Activated gamma-delta T cell treated with Interleukin-2 at 50 U/mL for 16 hours (primary cell): ENCODE results near the gene NOL9.
"Not testable (repeated sequence)": the region's sequence is repeated elsewhere in the genome, so short reads cannot be mapped to it uniquely, and the experiment has no call there.

Experiments used
- DNase-seq: peaks from one replicate; pipeline ENCODE4 v3.0.0-alpha.2; 2020

Gene NOL9

GRCh38 chr1:6554031-6554906 lies at the start of gene NOL9:
TSS of gene NOL9 (minus strand) at chr1:6554513. CDS start at chr1:6554502, 11 bp downstream.
- DNase-seq: peak; percentile 95

DNA sequence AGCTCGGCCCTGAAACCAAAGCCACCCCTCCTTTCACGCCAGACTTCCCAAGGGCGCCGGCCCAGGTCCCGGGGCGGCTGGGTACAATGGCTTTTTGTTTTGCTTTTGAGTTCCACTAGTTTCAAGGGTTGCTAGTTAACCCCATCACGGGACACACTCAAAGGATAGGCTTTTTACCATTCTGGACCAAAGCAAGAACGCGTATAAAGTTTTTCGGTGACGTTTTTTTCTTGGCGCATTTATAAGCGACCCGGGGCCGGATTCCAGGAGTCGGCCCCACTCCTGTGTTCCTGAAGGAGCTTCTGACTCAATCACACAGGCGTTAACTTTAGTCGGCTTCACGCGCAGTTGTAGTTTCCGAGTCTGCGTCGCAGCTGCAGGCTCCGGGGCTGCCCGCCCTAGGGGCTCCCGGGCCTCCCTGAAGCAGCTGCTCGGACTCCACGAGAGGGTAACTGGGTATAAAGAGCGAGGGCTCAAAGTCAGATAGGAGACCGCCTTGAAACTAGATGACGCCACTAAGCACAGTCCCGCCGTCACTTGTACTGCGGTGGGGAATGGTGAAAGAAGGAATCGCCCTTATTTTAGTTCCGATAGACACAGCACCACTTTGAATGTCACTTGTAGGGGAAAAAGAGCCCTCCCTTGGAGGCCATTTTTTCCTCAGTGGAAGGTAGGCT lies 49.1 kb upstream of the NOL9 start:
- DNase-seq: peak; percentile 44

- peak; percentile 85 for DNase-seq
Observed at GRCh38 chr1:6602669-6603237, 48.4 kb upstream of the NOL9 start, which contains the start of gene KLHL21. TSS of gene KLHL21 (minus strand) at chr1:6602869. CDS start at chr1:6602817, 52 bp downstream.

- no peak for DNase-seq
Observed at GRCh38 chr1:6601923-6602668, 47.8 kb upstream of the NOL9 start.

DNA sequence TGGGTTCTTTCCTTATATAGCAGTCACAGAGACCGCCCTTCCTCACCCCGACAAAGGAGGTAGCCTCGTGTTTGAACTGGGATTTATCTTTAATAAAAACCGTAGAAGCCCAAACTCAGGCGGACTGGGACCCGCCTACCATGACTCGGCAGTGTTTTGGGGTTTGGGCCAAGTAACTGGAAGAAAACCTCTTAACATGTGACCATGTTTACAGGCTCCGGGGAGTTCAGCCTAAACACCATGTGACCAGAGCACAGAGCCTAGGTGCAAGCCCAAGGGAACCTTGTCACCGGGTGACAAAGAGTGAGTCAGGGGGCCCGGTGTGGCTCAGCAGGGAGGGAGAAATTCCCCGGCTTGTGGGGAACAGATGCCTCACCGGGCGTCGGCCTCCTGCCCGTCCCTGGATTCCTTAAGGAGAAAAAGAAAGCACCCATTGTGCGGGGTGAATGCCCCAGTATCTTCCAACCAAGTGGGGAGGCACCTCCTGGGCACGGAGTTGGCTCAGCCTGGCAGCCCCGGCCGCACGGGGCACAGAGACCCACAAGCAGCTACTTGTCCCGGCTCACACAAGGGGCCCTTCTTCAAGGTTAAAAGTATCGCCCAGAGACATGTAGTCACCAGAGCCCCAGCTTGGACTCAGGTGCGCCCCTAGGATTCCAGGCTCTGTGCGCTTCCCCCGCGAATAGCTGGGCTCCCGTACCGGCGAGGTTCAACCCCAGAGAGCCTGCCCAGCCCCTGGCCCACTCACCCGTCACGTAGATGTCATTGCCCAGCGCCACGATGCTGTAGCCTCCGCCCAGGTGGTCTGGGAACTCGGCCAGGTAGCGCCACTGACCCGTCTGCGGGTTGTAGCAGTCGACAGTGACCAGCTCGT lies 47.0 kb upstream of the NOL9 start:
- DNase-seq: peak; percentile 68

DNA sequence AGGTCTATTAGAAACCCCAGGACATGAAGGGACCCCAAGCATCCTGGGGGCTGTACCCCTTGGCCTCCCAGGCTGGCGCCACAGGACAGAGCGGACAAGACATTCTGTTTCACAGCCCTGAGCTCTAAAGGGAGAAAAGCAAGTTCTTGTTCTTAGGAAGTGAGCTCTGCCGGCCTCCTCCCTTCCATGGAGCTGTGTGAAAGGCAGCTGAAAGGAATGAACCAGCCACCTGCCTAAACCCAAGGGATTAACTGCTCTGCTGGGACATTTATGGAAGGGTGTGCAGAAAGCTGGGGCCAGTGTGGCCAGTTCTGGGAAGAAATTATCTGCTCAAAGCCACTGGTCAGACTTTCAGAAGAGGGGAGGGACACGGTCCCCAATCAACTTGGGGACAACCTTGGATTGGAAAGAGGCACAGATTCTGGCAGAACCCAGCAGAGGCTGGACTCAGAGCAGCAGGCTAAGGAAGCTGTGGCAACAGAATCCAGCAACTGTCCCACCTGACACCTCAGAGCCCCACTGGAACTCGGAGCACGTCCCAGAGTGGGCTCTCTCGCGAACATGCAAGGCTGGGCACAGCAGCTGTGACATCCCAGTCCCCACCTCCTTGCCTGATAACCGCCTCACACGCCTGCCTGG lies 46.2 kb upstream of the NOL9 start:
- DNase-seq: no peak

- DNase-seq: not testable (repeated sequence)
Observed at GRCh38 chr1:6599991-6600390, 45.7 kb upstream of the NOL9 start.

DNA sequence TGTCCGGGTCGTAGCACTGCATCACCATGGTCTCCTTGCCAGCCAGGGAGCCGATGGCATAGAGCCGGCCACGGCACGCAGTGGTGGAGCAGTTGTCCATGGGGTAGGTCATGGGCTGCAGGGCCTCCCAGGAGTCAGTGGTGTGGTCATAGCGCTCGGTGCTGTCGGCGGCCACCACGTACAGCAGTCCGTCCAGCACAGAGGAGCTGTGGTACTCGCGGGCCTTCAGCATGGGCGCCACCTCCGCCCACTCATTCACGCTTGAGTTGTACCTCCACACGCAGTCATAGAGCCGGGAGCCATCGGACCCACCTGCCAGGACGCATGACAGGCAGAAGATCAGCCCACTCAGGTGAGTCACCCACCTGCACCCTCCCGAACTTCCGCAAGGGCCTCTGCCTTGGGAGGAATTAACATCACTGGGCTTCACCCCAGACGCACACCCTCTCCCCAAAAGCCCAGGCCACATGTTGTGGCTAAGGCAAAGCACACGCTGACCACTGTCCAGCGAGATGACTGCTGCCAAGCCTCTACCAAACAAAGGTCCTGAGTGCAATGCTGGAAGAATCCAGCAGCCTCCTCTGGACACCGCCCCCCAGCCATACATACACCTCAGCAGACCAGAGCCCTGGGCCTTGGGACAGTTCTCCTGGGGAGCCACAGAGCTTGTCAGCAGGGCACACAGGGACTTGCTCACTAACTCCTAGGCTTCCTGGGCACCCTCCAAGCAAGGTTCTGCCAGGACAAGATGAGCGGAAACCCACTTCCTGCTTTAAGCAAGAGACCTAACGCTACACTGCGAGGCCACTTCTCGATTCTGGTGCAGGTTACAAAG lies 45.0 kb upstream of the NOL9 start:
- DNase-seq: peak; percentile 50

- DNase-seq: no peak
Observed at GRCh38 chr1:6597777-6598131, 43.4 kb upstream of the NOL9 start.

DNA sequence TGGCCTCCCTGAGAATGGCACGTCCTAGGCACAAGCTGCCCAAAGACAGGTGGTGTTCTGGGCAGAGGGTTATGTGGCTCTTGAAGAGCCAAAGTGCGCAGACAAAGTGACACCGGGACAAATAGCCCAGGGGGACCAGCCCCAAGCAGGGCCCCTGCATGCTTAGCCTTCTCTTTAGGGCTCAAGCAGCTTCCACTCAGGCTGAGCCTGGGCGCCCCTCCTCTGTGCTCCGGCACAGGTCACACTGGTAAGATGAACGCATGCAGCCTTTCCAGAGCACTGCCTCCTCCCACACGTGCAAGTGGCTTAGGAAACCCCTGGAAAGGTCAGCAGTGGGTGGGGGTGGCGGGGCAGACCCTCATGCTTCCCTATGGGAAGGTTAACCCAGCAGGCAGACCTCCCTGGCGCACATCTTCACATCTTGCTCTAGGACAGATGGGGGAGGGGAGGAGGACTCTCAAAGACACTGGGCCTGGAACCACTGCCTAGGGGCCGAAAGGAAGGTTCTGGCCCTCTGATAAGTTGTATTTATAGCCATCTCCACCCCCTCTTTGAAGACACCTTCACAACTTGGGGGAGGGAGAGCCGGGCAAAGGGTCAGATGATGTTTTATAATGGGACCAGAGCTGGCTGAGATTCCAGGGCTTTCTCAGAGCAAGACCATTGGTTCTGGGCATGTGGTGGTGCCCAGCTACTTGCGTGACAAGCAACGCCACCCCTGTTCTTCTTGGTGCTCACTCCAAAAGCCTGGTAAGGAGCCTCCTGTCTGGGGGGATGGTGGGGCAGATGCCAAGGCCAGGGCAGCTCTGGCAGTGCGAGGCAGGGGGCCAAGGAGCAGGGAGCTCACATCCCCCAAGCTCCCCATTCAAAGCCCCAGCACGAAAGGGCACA lies 42.8 kb upstream of the NOL9 start:
- DNase-seq: no peak

GRCh38 chr1:6596351-6596750 lies 42.0 kb upstream of the NOL9 start:
- no peak for DNase-seq

DNA sequence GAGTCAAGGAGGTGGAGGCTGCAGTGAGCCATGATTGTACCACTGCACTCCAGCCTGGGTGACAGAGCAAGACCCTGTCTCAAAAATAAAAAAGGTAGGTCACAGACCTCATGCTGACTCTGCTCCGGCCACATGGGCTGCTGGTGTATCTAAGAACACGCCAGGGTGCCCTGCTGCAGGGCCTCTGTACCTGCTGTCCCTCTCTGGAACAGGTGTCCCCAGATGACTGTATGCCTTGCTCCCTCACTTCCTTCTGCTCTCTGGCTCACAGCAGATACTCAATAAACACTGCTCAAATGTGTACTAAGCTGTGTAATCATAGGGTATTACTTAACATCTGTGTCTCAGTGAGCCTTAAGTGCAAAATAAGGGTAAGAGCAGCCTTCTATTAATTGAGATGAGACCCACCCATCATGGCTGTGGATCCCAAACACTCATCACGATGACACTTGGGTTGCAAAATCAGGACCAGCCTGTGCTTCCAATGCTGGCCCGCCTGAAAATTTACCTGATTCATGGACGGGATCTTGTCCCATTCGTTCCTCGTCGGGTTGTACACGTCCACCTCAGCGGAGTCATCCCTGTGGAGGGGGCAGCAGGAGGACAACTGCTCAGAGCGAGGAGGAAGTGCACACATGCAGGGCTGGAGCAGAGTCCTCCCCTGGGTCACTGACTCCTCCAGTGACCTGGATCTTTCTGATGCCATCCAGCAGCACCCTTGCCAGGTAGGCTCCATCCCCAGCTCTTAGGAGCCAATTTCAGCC lies 40.8 kb upstream of the NOL9 start:
- no peak for DNase-seq

DNA sequence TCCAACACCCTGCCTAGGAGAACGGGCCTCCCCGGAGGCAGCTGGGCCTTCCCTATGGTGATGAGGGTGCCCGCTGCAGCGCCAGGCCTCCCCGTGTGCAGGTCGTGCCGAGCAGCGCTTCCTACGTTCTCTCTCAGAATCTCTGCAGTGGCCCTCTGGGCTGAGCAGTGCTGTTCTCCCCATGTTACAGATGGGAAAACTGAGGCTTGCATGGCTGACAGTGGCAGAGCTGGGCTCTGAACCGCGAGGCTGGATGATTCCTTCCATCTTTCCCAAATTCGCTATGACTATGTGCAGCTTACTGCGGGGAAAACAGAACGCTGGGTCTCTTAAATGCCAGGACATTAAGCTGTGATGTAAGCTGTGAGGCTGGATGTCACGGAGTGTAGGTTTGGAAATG lies 39.5 kb upstream of the NOL9 start:
- no peak for DNase-seq

- DNase-seq: no peak
Observed at GRCh38 chr1:6592865-6593593, 38.7 kb upstream of the NOL9 start.

DNA sequence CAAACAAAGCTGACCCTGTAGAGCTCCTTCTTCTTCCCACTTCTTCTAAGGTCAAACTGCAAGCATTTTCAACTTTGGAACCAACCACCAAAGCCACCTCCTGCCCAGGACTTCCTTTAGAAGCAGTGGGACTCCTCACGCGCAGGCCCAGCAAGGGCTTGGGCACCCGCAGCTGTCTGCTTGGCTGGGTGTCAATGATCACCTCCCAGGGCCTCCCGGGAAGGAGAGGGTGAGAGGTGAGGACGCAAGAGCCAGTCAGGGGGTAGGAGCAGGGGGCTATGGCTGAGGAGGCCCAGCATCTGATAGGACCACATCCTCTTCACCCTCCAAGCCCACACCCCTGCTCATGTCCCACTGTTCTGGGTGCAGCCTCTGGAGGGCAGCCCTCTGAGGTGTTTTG lies 38.1 kb upstream of the NOL9 start:
- no peak for DNase-seq

DNA sequence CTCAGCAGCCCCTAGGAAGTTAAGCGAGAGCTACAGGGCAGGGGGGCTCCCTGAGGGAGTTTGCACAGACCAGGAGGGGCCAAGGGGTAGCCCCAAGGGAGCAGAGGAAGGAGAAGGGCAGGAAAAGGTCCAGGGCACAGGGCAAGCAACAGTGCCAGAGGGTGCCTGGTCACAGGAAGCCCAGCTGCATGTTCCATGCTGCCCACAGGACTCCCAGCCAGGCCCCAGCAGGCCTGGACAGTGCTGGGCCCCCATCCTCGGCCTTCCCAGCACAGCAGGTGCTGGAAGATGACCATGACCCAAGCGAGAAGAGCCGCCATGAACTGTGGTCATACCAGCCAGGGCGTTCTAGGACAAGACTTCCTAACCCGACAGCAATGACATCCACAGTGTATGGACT lies 37.3 kb upstream of the NOL9 start:
- DNase-seq: no peak

- no peak for DNase-seq
Observed at GRCh38 chr1:6591222-6591621, 36.9 kb upstream of the NOL9 start.

DNA sequence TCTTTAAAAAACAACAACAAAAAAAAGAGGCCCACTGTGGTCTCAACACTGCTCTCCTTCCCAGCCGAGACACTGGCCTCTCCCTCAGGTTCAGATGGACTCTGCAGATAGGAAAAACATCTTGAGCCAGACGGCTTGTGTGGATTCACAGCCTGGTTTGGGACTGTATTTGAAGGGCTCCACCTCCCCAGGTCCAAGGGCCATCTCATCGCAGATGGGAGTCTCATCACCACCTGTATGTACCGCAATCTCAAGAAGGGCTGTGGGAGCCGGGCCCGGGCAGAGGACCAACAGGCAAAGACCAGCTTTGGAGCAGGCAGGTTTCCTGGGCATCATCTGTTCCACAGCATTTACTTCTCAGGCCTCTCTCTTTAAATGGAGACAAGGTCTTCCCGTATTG lies 35.7 kb upstream of the NOL9 start:
- no peak for DNase-seq
